GM23338 (cell line): Measurements from ENCODE around the gene CARD10. TPM values are rescaled to one million over a fixed set of nuclear protein-coding genes. Genes with fewer than 3 reads are reported as not detected.
"Not testable (repeated sequence)": the region's sequence is repeated elsewhere in the genome, so short reads cannot be mapped to it uniquely, and the experiment has no call there.

ENCODE experiments used
- ATAC-seq: fragments of 200-7000 bp; cut with Tn5 transposase; 3 replicates; pipeline ENCODE4 v1.9.1; 2020
- DNase-seq: peaks from one replicate; pipeline ENCODE4 v3.0.0-alpha.2; 2015; ENCODE audit warnings: low spot score
- H2AFZ ChIP-seq: fragments of 200-600 bp; sonication (generic); 2 replicates; pipeline ENCODE4 v1.8.0; 2016; ENCODE audit warnings: antibody characterized with exemption, mild to moderate bottlenecking, moderate library complexity
- H3F3A ChIP-seq: fragments of 200-600 bp; sonication (generic); replicated peaks from 2 replicates; pipeline ENCODE4 v1.8.0; 2017; ENCODE audit warnings: antibody characterized with exemption, mixed run types, low read depth
- H3K27ac ChIP-seq: fragments of 200-600 bp; sonication (generic); 2 replicates; pipeline ENCODE4 v1.6.1; 2016; ENCODE audit warnings: low read depth
- H3K27me3 ChIP-seq: fragments of 200-600 bp; sonication (generic); 2 replicates; pipeline ENCODE4 v1.8.0; 2016; ENCODE audit warnings: mild to moderate bottlenecking, mixed run types, moderate library complexity; ENCODE audit not compliant: insufficient read depth
- H3K36me3 ChIP-seq: fragments of 200-600 bp; sonication (generic); 2 replicates; pipeline ENCODE4 v1.8.0; 2016; ENCODE audit warnings: mild to moderate bottlenecking; ENCODE audit not compliant: insufficient read depth
- H3K4me1 ChIP-seq: fragments of 200-600 bp; sonication (generic); 2 replicates; pipeline ENCODE4 v1.8.0; 2016; ENCODE audit warnings: mild to moderate bottlenecking, moderate library complexity; ENCODE audit not compliant: insufficient read depth
- H3K4me2 ChIP-seq: fragments of 200-600 bp; sonication (generic); 2 replicates; pipeline ENCODE4 v1.7.1; 2017; ENCODE audit warnings: mixed run types
- H3K4me3 ChIP-seq: fragments of 200-600 bp; sonication (generic); 2 replicates; pipeline ENCODE4 v1.6.1; 2016; ENCODE audit warnings: mixed run types
- H3K79me2 ChIP-seq: fragments of 200-600 bp; sonication (generic); replicated peaks from 2 replicates; pipeline ENCODE4 v1.8.0; 2017; ENCODE audit warnings: mild to moderate bottlenecking; ENCODE audit not compliant: insufficient read depth
- H3K9me2 ChIP-seq: fragments of 200-600 bp; sonication (generic); 2 replicates; pipeline ENCODE4 v1.8.0; 2017; ENCODE audit not compliant: insufficient read depth
- H4K20me1 ChIP-seq: fragments of 200-600 bp; sonication (generic); replicated peaks from 2 replicates; pipeline ENCODE4 v1.8.0; 2017; ENCODE audit warnings: mild to moderate bottlenecking; ENCODE audit not compliant: insufficient read depth
- H3K27ac Mint-ChIP-seq: 2 replicates; pipeline ENCODE4 v1.8.0; 2020; ENCODE audit warnings: inconsistent platforms, mild to moderate bottlenecking, moderate library complexity, mixed read lengths
- H3K27me3 Mint-ChIP-seq: 3 replicates; pipeline ENCODE4 v1.8.0; 2022; ENCODE audit warnings: low read depth, mild to moderate bottlenecking, moderate library complexity, mixed read lengths, inconsistent platforms; ENCODE audit not compliant: insufficient read depth, poor library complexity
- H3K36me3 Mint-ChIP-seq: 3 replicates; pipeline ENCODE4 v1.8.0; 2021; ENCODE audit warnings: low read depth, mild to moderate bottlenecking, inconsistent platforms, moderate library complexity, mixed read lengths
- H3K4me1 Mint-ChIP-seq: 3 replicates; pipeline ENCODE4 v1.8.0; 2020; ENCODE audit warnings: mild to moderate bottlenecking, inconsistent platforms, mixed read lengths
- H3K4me3 Mint-ChIP-seq: 3 replicates; pipeline ENCODE4 v1.8.0; 2021; ENCODE audit warnings: moderate library complexity, mild to moderate bottlenecking, inconsistent platforms, mixed read lengths
- H3K9me3 Mint-ChIP-seq: 3 replicates; pipeline ENCODE4 v1.8.0; 2020; ENCODE audit warnings: moderate library complexity, mild to moderate bottlenecking, inconsistent platforms, mixed read lengths
- ETS1 ChIP-seq: IDR thresholded peaks from 2 replicates; pipeline ENCODE4 v1.6.1; 2016; ENCODE audit warnings: antibody characterized with exemption
- EZH2phosphoT487 ChIP-seq: fragments of 200-600 bp; sonication (generic); IDR thresholded peaks from one replicate; pipeline ENCODE4 v1.8.1; 2018; ENCODE audit warnings: antibody characterized with exemption; ENCODE audit not compliant: unreplicated experiment
- JUNB ChIP-seq: IDR thresholded peaks from one replicate; pipeline ENCODE4 v1.6.1; 2016; ENCODE audit warnings: antibody characterized with exemption; ENCODE audit not compliant: unreplicated experiment
- NANOG ChIP-seq: IDR thresholded peaks from 2 replicates; pipeline ENCODE4 v1.6.1; 2016; ENCODE audit warnings: antibody characterized with exemption, borderline replicate concordance
- POLR2AphosphoS5 ChIP-seq: IDR thresholded peaks from 2 replicates; pipeline ENCODE4 v1.6.1; 2016; ENCODE audit warnings: antibody characterized with exemption, low read depth
- REST ChIP-seq: IDR thresholded peaks from one replicate; pipeline ENCODE4 v1.6.1; 2018; ENCODE audit warnings: antibody characterized with exemption; ENCODE audit not compliant: unreplicated experiment
- ZNF114 ChIP-seq: fragments of 250-450 bp; sonication (Bioruptor Pico); IDR thresholded peaks from 2 replicates; pipeline ENCODE4 v1.5.0; 2020; ENCODE audit warnings: mild to moderate bottlenecking, moderate library complexity
- ZNF462 ChIP-seq: fragments of 250-450 bp; sonication (Bioruptor Pico); IDR thresholded peaks from 2 replicates; pipeline ENCODE4 v1.5.0; 2020; ENCODE audit warnings: mild to moderate bottlenecking, moderate library complexity
- polyA plus RNA-seq: library from polyadenylated mRNA; unstranded; fragments of >200 nt; fragmentation: Nextera tagmentation; extraction: Ambion mirVana; gene quantifications from 2 replicates; pipeline ENCODE4 v1.2.1, GENCODE V29; 2016
- total RNA-seq: library from RNA; depleted of rRNA; stranded (reverse); fragments of >200 nt; shearing (Covaris generic); gene quantifications from 2 replicates; pipeline ENCODE4 v1.2.3, GENCODE V29; 2014

The CARD10 gene
- total and polyA plus RNA-seq, 2 experiments from 2014 or later: 5.4 to 17.2 TPM

- Histone ChIP-seq H2AFZ (no peak overlapping the region), H3K4me3 (no peak overlapping the region), H4K20me1 (no peaks in the 10 kb centered on the region), H3K9me2 (no peaks in the 10 kb centered on the region), H3K27me3 (no peaks in the 10 kb centered on the region), H3K79me2 (no peaks in the 10 kb centered on the region), H3F3A (no peaks in the 10 kb centered on the region), H3K27ac (no peak overlapping the region), H3K4me1 (no peaks in the 10 kb centered on the region), H3K4me2 (no peak overlapping the region), H3K36me3 (no peaks in the 10 kb centered on the region)
- Mint-ChIP-seq H3K9me3 (no peaks in the 10 kb centered on the region; the same call in 2 of the 3 replicates), H3K4me1 (no peaks in the 10 kb centered on the region), H3K27me3 (peaks cover 3% of the 10 kb centered on the region), H3K4me3 (no peak overlapping the region), H3K27ac (no peak overlapping the region), H3K36me3 (no peaks in the 10 kb centered on the region)
- DNase-seq: no peak
- TF ChIP-seq ZNF462 (no peak), NANOG (no peak), POLR2AphosphoS5 (no peak), ETS1 (no peak), REST (no peak), JUNB (no peak), EZH2phosphoT487 (no peak), ZNF114 (no peak)
- ATAC-seq: no peak
These were observed 10.6 kb upstream of the CARD10 start for GRCh38 chr22:37529652-37530345.

DNA sequence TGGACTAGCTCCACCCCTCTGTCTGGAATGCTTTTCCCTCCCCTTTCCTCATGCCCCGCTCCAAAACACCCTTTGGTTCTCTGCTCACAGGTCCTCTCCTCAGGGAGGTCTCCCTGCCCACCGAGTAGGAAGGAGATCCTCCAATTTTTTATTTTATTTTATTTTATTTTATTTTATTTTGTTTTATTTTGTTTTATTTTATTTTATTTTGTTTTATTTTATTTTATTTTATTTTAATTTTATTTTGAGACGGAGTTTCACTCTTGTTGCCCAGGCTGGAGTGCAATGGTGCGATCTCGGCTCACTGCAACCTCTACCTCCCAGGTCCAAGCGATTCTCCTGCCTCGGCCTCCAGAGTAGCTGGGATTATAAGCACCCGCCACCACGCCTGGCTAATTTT is 8.7 kb upstream of the CARD10 start:
- H4K20me1 ChIP-seq, H3K79me2 ChIP-seq, H3K36me3 Mint-ChIP-seq, H3K27me3 ChIP-seq, H3K4me2 ChIP-seq, H3K4me1 ChIP-seq, H3F3A ChIP-seq, H3K9me2 ChIP-seq, ATAC-seq, H3K4me3 Mint-ChIP-seq, H2AFZ ChIP-seq, H3K27ac Mint-ChIP-seq, H3K4me3 ChIP-seq, H3K27me3 Mint-ChIP-seq, H3K36me3 ChIP-seq, H3K27ac ChIP-seq, DNase-seq, H3K9me3 Mint-ChIP-seq, H3K4me1 Mint-ChIP-seq: not testable (repeated sequence)
